H1 (cell line): ENCODE results near the gene ZHX3. TPM values are rescaled to one million over a fixed set of nuclear protein-coding genes. Genes with fewer than 3 reads are reported as not detected.

ENCODE experiments used
- CTCF ChIA-PET: fragments of 300-600 bp; sonication (Branson Sonifier 250); formaldehyde crosslinking; loops from one replicate; lab custom pipeline; 2021; ENCODE audit not compliant: partially characterized antibody; lab: Charles Lee
- POLR2A ChIA-PET: fragments of 300-600 bp; sonication (Branson Sonifier 250); formaldehyde crosslinking; loops from one replicate; lab custom pipeline; 2021; ENCODE audit warnings: inconsistent platforms; ENCODE audit not compliant: partially characterized antibody; lab: Charles Lee
- DNase-seq, 2 experiments: peaks; one replicate each; pipeline versions ENCODE4 v3.0.0 to v3.0.0-alpha.2; 2010 to 2022; ENCODE audit warnings: low spot score in 2 of 2, low read depth in 1 of 2, mixed read lengths in 1 of 2
- FAIRE-seq: peaks from 2 replicates; lab custom pipeline; 2011; peaks lifted over from hg19 to GRCh38; lab: Jason Lieb, UNC
- H2AFZ ChIP-seq: 2 replicates; pipeline ENCODE4 v1.8.1; 2012; ENCODE audit warnings: low read length, inconsistent platforms
- H2AK5ac ChIP-seq: 2 replicates; pipeline ENCODE4 v1.6.1; 2013; ENCODE audit warnings: low read depth, low read length
- H2BK120ac ChIP-seq: replicated peaks from 2 replicates; pipeline ENCODE3; 2013; ENCODE audit warnings: low read depth, low read length, inconsistent platforms
- H2BK12ac ChIP-seq: 2 replicates; pipeline ENCODE4 v1.6.1; 2013; ENCODE audit warnings: low read depth, low read length
- H2BK15ac ChIP-seq: 2 replicates; pipeline ENCODE4 v1.6.1; 2013; ENCODE audit warnings: low read length
- H2BK20ac ChIP-seq: 2 replicates; pipeline ENCODE4 v1.6.1; 2013; ENCODE audit warnings: low read length
- H2BK5ac ChIP-seq: 2 replicates; pipeline ENCODE4 v1.6.1; 2013; ENCODE audit warnings: low read depth, low read length
- H3K14ac ChIP-seq: 2 replicates; pipeline ENCODE4 v1.6.1; 2013; ENCODE audit warnings: inconsistent platforms; ENCODE audit not compliant: insufficient read length
- H3K18ac ChIP-seq: 2 replicates; pipeline ENCODE4 v1.6.1; 2013; ENCODE audit warnings: low read length; ENCODE audit errors: extremely low read depth
- H3K23ac ChIP-seq: 2 replicates; pipeline ENCODE4 v1.6.1; 2013; ENCODE audit warnings: inconsistent platforms; ENCODE audit not compliant: insufficient read length
- H3K23me2 ChIP-seq: 2 replicates; pipeline ENCODE4 v1.6.1; 2013; ENCODE audit warnings: low read depth, low read length
- H3K27ac ChIP-seq: 2 replicates; pipeline ENCODE4 v1.6.1; 2011; ENCODE audit warnings: low read depth, low read length, inconsistent platforms
- H3K27me3 ChIP-seq, 4 experiments: replicated peaks in 1 of 4; 1 replicate in 1 of 4; 2 replicates in 3 of 4; pipeline versions ENCODE4 v1.6.1 to v1.8.1; 2011 to 2013; ENCODE audit warnings: low read length in 3 of 4, mild to moderate bottlenecking in 3 of 4, inconsistent platforms in 2 of 4, mixed read lengths in 2 of 4, moderate library complexity in 1 of 4; ENCODE audit not compliant: control insufficient read depth in 3 of 4, insufficient read depth in 3 of 4; ENCODE audit errors: extremely low read depth in 1 of 4
- H3K36me3 ChIP-seq, 4 experiments: 2 replicates each; pipeline versions ENCODE4 v1.6.1 to v1.8.1; 2011 to 2013; ENCODE audit warnings: mild to moderate bottlenecking in 4 of 4, low read length in 3 of 4, moderate library complexity in 2 of 4, control low read depth in 1 of 4, inconsistent platforms in 1 of 4; ENCODE audit not compliant: insufficient read depth in 4 of 4, control insufficient read depth in 2 of 4
- H3K4ac ChIP-seq: replicated peaks from 2 replicates; pipeline ENCODE3; 2013; ENCODE audit warnings: low read length, low read depth, mixed read lengths, inconsistent platforms; ENCODE audit not compliant: insufficient read length
- H3K4me1 ChIP-seq, 4 experiments: replicated peaks in 1 of 4; 1 replicate in 1 of 4; 2 replicates in 3 of 4; pipeline versions ENCODE4 v1.6.1 to v1.8.1; 2011 to 2013; ENCODE audit warnings: low read length in 3 of 4, inconsistent platforms in 2 of 4, mixed read lengths in 1 of 4; ENCODE audit not compliant: insufficient read depth in 4 of 4, control insufficient read depth in 3 of 4
- H3K4me2 ChIP-seq, 2 experiments: 2 replicates each; pipeline versions ENCODE4 v1.6.1 to v1.8.1; 2011 to 2013; ENCODE audit warnings: low read depth in 2 of 2, low read length in 2 of 2, control low read depth in 1 of 2, inconsistent platforms in 1 of 2, mild to moderate bottlenecking in 1 of 2; ENCODE audit not compliant: insufficient read depth in 1 of 2
- H3K4me3 ChIP-seq, 4 experiments: fragments of 200-600, 300-600 bp in 1 of 4; sonication (generic), shearing (Covaris generic), sonication (Bioruptor Twin) in 1 of 4; 2 replicates each; pipeline versions ENCODE4 v1.5.1 to v1.8.1; 2011 to 2016; ENCODE audit warnings: low read length in 4 of 4, low read depth in 3 of 4, control low read depth in 2 of 4, inconsistent platforms in 2 of 4, mild to moderate bottlenecking in 2 of 4, mixed read lengths in 1 of 4, moderate library complexity in 1 of 4; ENCODE audit not compliant: insufficient read depth in 2 of 4; ENCODE audit errors: extremely low read depth in 1 of 4
- H3K56ac ChIP-seq: replicated peaks from 2 replicates; pipeline ENCODE3; 2013; ENCODE audit warnings: low read depth, mild to moderate bottlenecking, mixed read lengths, low read length, inconsistent platforms; ENCODE audit not compliant: insufficient read length
- H3K79me1 ChIP-seq: 2 replicates; pipeline ENCODE4 v1.6.1; 2013; ENCODE audit warnings: low read depth, low read length, control low read depth
- H3K79me2 ChIP-seq, 2 experiments: 2 replicates each; pipeline versions ENCODE4 v1.6.1 to v1.8.1; 2012 to 2013; ENCODE audit warnings: low read length in 2 of 2, mild to moderate bottlenecking in 2 of 2, inconsistent platforms in 1 of 2; ENCODE audit not compliant: insufficient read depth in 2 of 2, control insufficient read depth in 1 of 2
- H3K9ac ChIP-seq, 4 experiments: replicated peaks in 1 of 4; 1 replicate in 1 of 4; 2 replicates in 3 of 4; pipeline versions ENCODE4 v1.6.1 to v1.8.1; 2011 to 2013; ENCODE audit warnings: low read depth in 3 of 4, low read length in 3 of 4, control low read depth in 2 of 4, mild to moderate bottlenecking in 2 of 4, moderate library complexity in 2 of 4, inconsistent platforms in 1 of 4; ENCODE audit errors: extremely low read depth in 1 of 4
- H3K9me3 ChIP-seq, 2 experiments: 2 replicates each; pipeline versions ENCODE4 v1.6.1 to v1.8.1; 2012 to 2013; ENCODE audit warnings: mild to moderate bottlenecking in 2 of 2, moderate library complexity in 2 of 2, control low read depth in 1 of 2, inconsistent platforms in 1 of 2, low read depth in 1 of 2, low read length in 1 of 2, mixed read lengths in 1 of 2; ENCODE audit not compliant: insufficient read depth in 2 of 2
- H4K20me1 ChIP-seq, 2 experiments: replicated peaks in 1 of 2; 2 replicates each; pipeline versions ENCODE3 to v1.8.1; 2011 to 2013; ENCODE audit warnings: inconsistent platforms in 2 of 2, low read length in 2 of 2, mild to moderate bottlenecking in 1 of 2; ENCODE audit not compliant: insufficient read depth in 2 of 2, control insufficient read depth in 1 of 2
- H4K5ac ChIP-seq: 2 replicates; pipeline ENCODE4 v1.6.1; 2013; ENCODE audit warnings: low read length, low read depth, mixed read lengths, inconsistent platforms; ENCODE audit not compliant: insufficient read length
- H4K8ac ChIP-seq: 2 replicates; pipeline ENCODE4 v1.8.0; 2013; ENCODE audit warnings: mild to moderate bottlenecking, moderate library complexity, low read length, inconsistent platforms; ENCODE audit not compliant: insufficient read depth; ENCODE audit errors: extremely low read depth
- H4K91ac ChIP-seq: replicated peaks from 2 replicates; pipeline ENCODE3; 2013; ENCODE audit warnings: low read length, mixed read lengths, inconsistent platforms; ENCODE audit not compliant: insufficient read length
- ASH2L ChIP-seq: fragments of 200-600, 300-600 bp; sonication (generic); IDR thresholded peaks from one replicate; pipeline ENCODE4 v1.7.1; 2017; ENCODE audit warnings: low read length
- BACH1 ChIP-seq: IDR thresholded peaks from 2 replicates; pipeline ENCODE4 v1.6.1; 2012; ENCODE audit warnings: low read length, improper control_type of control experiment
- CEBPB ChIP-seq: IDR thresholded peaks from 2 replicates; pipeline ENCODE4 v1.6.1; 2012; ENCODE audit warnings: low read depth, low read length
- EP300 ChIP-seq, 2 experiments: IDR thresholded peaks; 1 replicate in 1 of 2; 2 replicates in 1 of 2; pipeline ENCODE4 v1.6.1; 2011 to 2012; ENCODE audit warnings: low read depth in 2 of 2, low read length in 2 of 2, mild to moderate bottlenecking in 2 of 2, borderline replicate concordance in 1 of 2, inconsistent platforms in 1 of 2, moderate library complexity in 1 of 2
- EZH2 ChIP-seq: fragments of 200-600 bp; sonication (generic); IDR thresholded peaks from 2 replicates; pipeline ENCODE4 v1.7.1; 2012; ENCODE audit warnings: low read depth, mild to moderate bottlenecking, moderate library complexity, low read length, inconsistent platforms; ENCODE audit not compliant: severe bottlenecking
- GABPA ChIP-seq: IDR thresholded peaks from 2 replicates; pipeline ENCODE4 v1.6.1; 2011; ENCODE audit warnings: mild to moderate bottlenecking, low read length, moderate library complexity, borderline replicate concordance; ENCODE audit not compliant: insufficient read depth
- HDAC2 ChIP-seq, 2 experiments: fragments of 300-600 bp in 1 of 2; sonication (generic) in 1 of 2; IDR thresholded peaks; 2 replicates each; pipeline ENCODE4 v1.6.1; 2011 to 2012; ENCODE audit warnings: low read depth in 2 of 2, low read length in 2 of 2, mild to moderate bottlenecking in 2 of 2, moderate library complexity in 2 of 2, borderline replicate concordance in 1 of 2, inconsistent platforms in 1 of 2
- KDM4A ChIP-seq: IDR thresholded peaks from one replicate; pipeline ENCODE4 v1.7.1; 2012; ENCODE audit warnings: low read depth, mild to moderate bottlenecking, moderate library complexity, low read length, inconsistent platforms; ENCODE audit not compliant: severe bottlenecking
- NANOG ChIP-seq: IDR thresholded peaks from 2 replicates; pipeline ENCODE4 v1.6.1; 2011; ENCODE audit warnings: low read length, low read depth, mild to moderate bottlenecking, inconsistent platforms; ENCODE audit not compliant: insufficient read depth, poor library complexity, severe bottlenecking
- PHF8 ChIP-seq: fragments of 200-600 bp; sonication (generic); conservative IDR thresholded peaks from 2 replicates; pipeline ENCODE4 v1.7.1; 2012; ENCODE audit warnings: low read depth, mild to moderate bottlenecking, inconsistent platforms, low read length, moderate library complexity
- RBBP5 ChIP-seq: IDR thresholded peaks from 2 replicates; pipeline ENCODE4 v1.7.1; 2012; ENCODE audit warnings: low read depth, mild to moderate bottlenecking, inconsistent platforms, low read length, moderate library complexity, borderline replicate concordance
- SIN3A ChIP-seq, 2 experiments: IDR thresholded peaks in 1 of 2; conservative IDR thresholded peaks in 1 of 2; 2 replicates each; pipeline ENCODE4 v1.6.1; 2011 to 2012; ENCODE audit warnings: low read length in 2 of 2, improper control_type of control experiment in 1 of 2, low read depth in 1 of 2, mild to moderate bottlenecking in 1 of 2
- SP1 ChIP-seq: IDR thresholded peaks from 2 replicates; pipeline ENCODE4 v1.6.1; 2011; ENCODE audit warnings: low read depth, low read length
- SRF ChIP-seq: IDR thresholded peaks from 2 replicates; pipeline ENCODE4 v1.6.1; 2011; ENCODE audit warnings: mild to moderate bottlenecking, low read depth, low read length, moderate library complexity
- YY1 ChIP-seq: IDR thresholded peaks from 2 replicates; pipeline ENCODE4 v1.6.1; 2011; ENCODE audit warnings: low read depth, mild to moderate bottlenecking, low read length
- polyA plus RNA-seq, 7 experiments: library from polyadenylated mRNA; depleted of rRNA in 3 of 7; stranded (reverse) in 5 of 7; unstranded in 2 of 7; fragments of >200 nt in 5 of 7; fragments of 200-250 nt in 2 of 7; gene quantifications; 1 replicate in 5 of 7; 2 replicates in 1 of 7; 4 replicates in 1 of 7; pipeline versions ENCODE4 v1.2.1 to v1.2.3, GENCODE V29; 2011 to 2013; ENCODE audit warnings: missing spikeins in 2 of 7, mixed read lengths in 2 of 7
- total RNA-seq: library from RNA; stranded (reverse); fragmentation: NEBNext Ultra II Directional; extraction: Animal tissue kit (Norgen Biotek cat#: 25700); gene quantifications from 2 replicates; pipeline ENCODE4 v1.2.1, GENCODE V29; 2021

Gene ZHX3
- total and polyA plus RNA-seq, 2 of the 8 experiments (the other 6 are each of a cell fraction or from before 2014, with no cell fraction given) = 1.00 to 7.8 TPM

- H3K14ac ChIP-seq = no peak overlapping the region
- no peak overlapping the region for H2AK5ac ChIP-seq
- no peaks in the 10 kb centered on the region for H4K20me1 ChIP-seq
- no peaks in the 10 kb centered on the region for H3K79me2 ChIP-seq
- no peaks in the 10 kb centered on the region for H3K4me1 ChIP-seq
- H3K36me3 ChIP-seq = no peaks in the 10 kb centered on the region
- no peaks in the 10 kb centered on the region for H3K79me1 ChIP-seq
- no peak overlapping the region for H3K4ac ChIP-seq
- no peak overlapping the region for H2BK120ac ChIP-seq
- H3K9me3 ChIP-seq = no peaks in the 10 kb centered on the region
- H3K56ac ChIP-seq = no peak overlapping the region
- no peaks in the 10 kb centered on the region for H3K23me2 ChIP-seq
- H3K27me3 ChIP-seq = no peaks in the 10 kb centered on the region
- no peak for FAIRE-seq
- no peak overlapping the region for H3K27ac ChIP-seq
- no peak overlapping the region for H3K4me3 ChIP-seq
- H3K4me2 ChIP-seq = no peak overlapping the region
- H2BK15ac ChIP-seq = no peak overlapping the region
- no peak overlapping the region for H2AFZ ChIP-seq
- H3K18ac ChIP-seq = no peak overlapping the region
- no peak overlapping the region for H3K9ac ChIP-seq
- H2BK5ac ChIP-seq = no peak overlapping the region
- no peak overlapping the region for H3K23ac ChIP-seq
- DNase-seq = no peak
- ChIA-PET CTCF (no interaction called here), POLR2A (no interaction called here)
- no peak overlapping the region for H2BK20ac ChIP-seq
- H4K8ac ChIP-seq = no peak overlapping the region
- H4K91ac ChIP-seq = no peak overlapping the region
- no peak overlapping the region for H4K5ac ChIP-seq
- no peak overlapping the region for H2BK12ac ChIP-seq
- TF ChIP-seq BACH1 (no peak), SIN3A (conservative IDR thresholded peaks at IDR 0.05 in 1 of 2, IDR thresholded peaks at IDR 0.05 in 1 of 2; ENCODE audit: low read depth in 1 of 2, low read length in 2 of 2) (no peak), ASH2L (no peak), YY1 (no peak), RBBP5 (no peak), EZH2 (no peak), SRF (no peak), CEBPB (no peak), SP1 (no peak), HDAC2 (IDR thresholded peaks at IDR 0.05; ENCODE audit: borderline replicate concordance in 1 of 2, low read depth in 2 of 2, low read length in 2 of 2) (no peak), KDM4A (no peak), GABPA (no peak), NANOG (no peak), EP300 (IDR thresholded peaks at IDR 0.05; ENCODE audit: borderline replicate concordance in 1 of 2, low read depth in 2 of 2, low read length in 2 of 2) (no peak), PHF8 (no peak)
Observed at GRCh38 chr20:41229259-41229658, 88.3 kb downstream of the ZHX3 start.
